ENCODE measurements around the gene LMTK2.

- no peak for TF ChIP-seq CTCF (conservative IDR thresholded peaks at IDR 0.05 in 1 of 2, IDR thresholded peaks at IDR 0.05 in 1 of 2; ENCODE audit: low read depth in 1 of 2, low read length in 2 of 2)
- TF ChIP-seq EZH2 (IDR thresholded peaks at IDR 0.05; ENCODE audit: low read length, missing control alignments), result no peak
Measured at GRCh38 chr7:98097042-98097645, 9.5 kb upstream of the LMTK2 start.

Data from fibroblast of lung (primary cell).